CD4-positive, alpha-beta memory T cell (primary cell): ENCODE data around the gene RMDN2. TPM values are rescaled to one million over a fixed set of nuclear protein-coding genes. Genes with fewer than 3 reads are reported as not detected.

ENCODE experiments used
- CTCF ChIA-PET: fragments of 350-600 bp; sonication (Branson Sonifier 250); formaldehyde crosslinking; loops from one replicate; lab custom pipeline; 2021; ENCODE audit warnings: inconsistent platforms; ENCODE audit not compliant: partially characterized antibody; lab: Charles Lee
- POLR2A ChIA-PET: fragments of 350-600 bp; sonication (Branson Sonifier 250); formaldehyde crosslinking; loops from one replicate; lab custom pipeline; 2021; ENCODE audit not compliant: partially characterized antibody; lab: Charles Lee
- DNase-seq, 5 donors: peaks; one replicate each; pipeline versions ENCODE4 v3.0.0 to v3.0.0-alpha.2; 2020 to 2022; ENCODE audit warnings: mixed read lengths in 1 of 5
- H3K27ac ChIP-seq: one replicate; pipeline ENCODE4 v1.7.0; 2013; ENCODE audit warnings: low read depth, low read length
- H3K27me3 ChIP-seq: 2 replicates; pipeline ENCODE4 v1.7.0; 2013; ENCODE audit warnings: mild to moderate bottlenecking, low read length, moderate library complexity; ENCODE audit not compliant: insufficient read depth
- H3K36me3 ChIP-seq: 2 replicates; pipeline ENCODE4 v1.7.0; 2013; ENCODE audit warnings: mild to moderate bottlenecking, low read length, moderate library complexity; ENCODE audit not compliant: insufficient read depth
- H3K4me1 ChIP-seq: 2 replicates; pipeline ENCODE4 v1.7.0; 2013; ENCODE audit warnings: mild to moderate bottlenecking, low read length, moderate library complexity; ENCODE audit not compliant: insufficient read depth
- H3K4me3 ChIP-seq, 2 donors: one replicate each; pipeline ENCODE4 v1.7.0; 2013; ENCODE audit warnings: low read length in 2 of 2, mild to moderate bottlenecking in 1 of 2
- H3K9me3 ChIP-seq, 2 donors: one replicate each; pipeline ENCODE4 v1.7.0; 2013; ENCODE audit warnings: low read length in 2 of 2, control low read depth in 1 of 2; ENCODE audit not compliant: control insufficient read depth in 1 of 2
- H3K27ac Mint-ChIP-seq, 7 donors: one replicate each; pipeline ENCODE4 v1.8.0; 2020 to 2021; ENCODE audit warnings: mixed read lengths in 7 of 7, mild to moderate bottlenecking in 6 of 7, inconsistent platforms in 3 of 7, moderate library complexity in 3 of 7
- H3K27me3 Mint-ChIP-seq, 2 donors: one replicate each; pipeline ENCODE4 v1.8.0; 2020 to 2021; ENCODE audit warnings: mixed read lengths in 2 of 2
- H3K36me3 Mint-ChIP-seq, 2 donors: one replicate each; pipeline ENCODE4 v1.8.0; 2020 to 2021; ENCODE audit warnings: mixed read lengths in 2 of 2, inconsistent platforms in 1 of 2, mild to moderate bottlenecking in 1 of 2
- H3K4me1 Mint-ChIP-seq, 4 donors: one replicate each; pipeline ENCODE4 v1.8.0; 2020 to 2021; ENCODE audit warnings: mixed read lengths in 4 of 4, mild to moderate bottlenecking in 1 of 4
- H3K4me3 Mint-ChIP-seq, 8 donors: one replicate each; pipeline ENCODE4 v1.8.0; 2020 to 2021; ENCODE audit warnings: mixed read lengths in 8 of 8, mild to moderate bottlenecking in 7 of 8, moderate library complexity in 6 of 8, inconsistent platforms in 3 of 8
- H3K9me3 Mint-ChIP-seq, 8 donors: one replicate each; pipeline ENCODE4 v1.8.0; 2020 to 2021; ENCODE audit warnings: mixed read lengths in 8 of 8, mild to moderate bottlenecking in 5 of 8, inconsistent platforms in 3 of 8, moderate library complexity in 1 of 8
- intact Hi-C: fragments of 100-400 bp; cut with micrococcal nuclease; formaldehyde crosslinking; loops from one replicate; pipeline ENCODE4 v1.15.1; 2023
- polyA plus RNA-seq, 2 donors: library from polyadenylated mRNA; unstranded; fragments of 300-500 nt; fragmentation: Illumina TruSeq; gene quantifications; one replicate each; pipeline ENCODE4 v1.2.3, GENCODE V29; 2021
- total RNA-seq, 2 experiments: library from RNA; stranded (reverse); gene quantifications; one replicate each; pipeline ENCODE4 v1.2.3, GENCODE V29; 2021

Gene RMDN2
- total and polyA plus RNA-seq, 4 experiments from 2014 or later, result 3.1 to 4.0 (median 3.2) TPM

DNA sequence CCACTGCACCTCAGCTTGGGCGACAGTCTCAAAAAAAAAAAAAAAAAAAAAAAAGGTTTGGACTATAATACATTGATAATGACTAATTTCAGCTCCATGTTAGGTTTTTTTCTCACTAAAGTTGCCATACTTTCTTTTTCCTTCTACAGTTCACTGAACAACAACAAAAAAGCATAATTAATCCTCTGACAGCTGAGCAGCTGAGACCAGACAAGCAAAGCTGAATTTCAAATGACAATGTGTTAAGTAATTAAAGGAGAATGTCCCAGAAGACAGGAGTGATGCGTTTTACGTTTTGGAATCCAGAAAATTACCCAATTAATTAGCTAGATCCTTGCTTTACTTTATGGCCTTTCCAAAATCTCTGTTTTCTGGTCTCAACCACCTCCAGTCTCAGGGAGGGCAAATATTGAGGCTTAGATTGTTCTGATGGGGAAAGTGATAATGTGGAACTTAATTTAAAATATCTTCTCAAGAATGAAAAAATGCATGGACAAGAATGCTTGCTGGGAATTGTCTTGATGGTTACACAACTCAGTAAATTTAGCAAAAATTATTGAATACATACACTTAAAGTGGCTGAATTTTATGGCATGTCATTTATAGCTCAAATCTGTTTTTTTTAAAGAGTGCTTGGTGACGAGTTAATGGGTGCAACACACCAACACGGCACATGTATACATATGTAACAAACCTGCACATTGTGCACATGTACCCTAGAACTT lies 17.4 kb upstream of the RMDN2 start:
- H3K4me1 Mint-ChIP-seq, result no peaks in the 10 kb centered on the region
- no peak for DNase-seq
- no peak overlapping the region for H3K4me3 ChIP-seq
- intact Hi-C loops, result no loop called here
- H3K4me3 Mint-ChIP-seq, result no peak overlapping the region
- no peaks in the 10 kb centered on the region for H3K36me3 ChIP-seq
- CTCF ChIA-PET, result interaction anchor here (1.7 kb wide), 1 partner anchor 17 kb away, joined by 8 read pairs; no protein-coding TSS in a partner anchor
- no peak overlapping the region for H3K27ac ChIP-seq
- POLR2A ChIA-PET, result interaction anchor here (0.7 kb wide), 1 partner anchor 224 kb away, joined by 6 read pairs; no protein-coding TSS in a partner anchor
- no peaks in the 10 kb centered on the region for H3K27me3 ChIP-seq
- H3K4me1 ChIP-seq, result no peaks in the 10 kb centered on the region
- H3K36me3 Mint-ChIP-seq, result no peaks in the 10 kb centered on the region
- H3K27me3 Mint-ChIP-seq, result peaks cover 5 to 8% of the 10 kb centered on the region in 2 donors
- H3K27ac Mint-ChIP-seq, result no peak overlapping the region
- no peaks in the 10 kb centered on the region for H3K9me3 ChIP-seq
- H3K9me3 Mint-ChIP-seq, result no peaks in the 10 kb centered on the region

DNA sequence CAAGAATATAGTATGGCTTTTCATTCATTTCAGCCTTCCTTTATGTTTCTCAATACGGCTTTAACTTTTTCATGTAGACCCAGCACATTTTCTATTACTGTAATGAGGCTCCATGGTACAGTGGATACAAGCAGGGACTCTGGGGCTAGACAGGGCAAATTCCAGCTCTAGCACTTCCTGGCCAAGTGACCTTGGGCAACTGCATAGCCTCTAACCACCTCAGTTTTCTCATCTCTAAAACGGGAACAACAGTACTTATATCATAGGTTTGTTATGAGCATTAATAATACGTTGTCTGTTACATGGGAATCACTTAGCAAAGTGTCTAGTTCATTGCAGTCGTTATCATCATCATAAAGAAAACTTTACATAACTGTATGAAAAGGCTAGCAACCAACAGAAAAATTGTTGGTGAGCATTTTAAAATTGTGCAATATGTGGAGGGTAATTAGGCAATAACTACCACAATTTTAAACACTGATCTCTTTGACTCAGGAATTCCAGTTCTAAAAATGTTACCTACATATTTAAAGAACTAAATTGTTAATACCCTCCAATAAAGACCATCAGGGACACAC lies 13.7 kb upstream of the RMDN2 start:
- Histone ChIP-seq H3K4me1 (no peaks in the 10 kb centered on the region), H3K36me3 (no peaks in the 10 kb centered on the region), H3K27me3 (no peaks in the 10 kb centered on the region), H3K9me3 (no peaks in the 10 kb centered on the region), H3K27ac (no peak overlapping the region), H3K4me3 (no peak overlapping the region)
- no peak for DNase-seq
- Mint-ChIP-seq H3K4me3 (no peak overlapping the region), H3K4me1 (no peaks in the 10 kb centered on the region), H3K36me3 (no peaks in the 10 kb centered on the region), H3K27me3 (peaks cover 0 to 12% of the 10 kb centered on the region in 2 donors), H3K27ac (no peak overlapping the region), H3K9me3 (no peaks in the 10 kb centered on the region)
- intact Hi-C loops, result no loop called here
- ChIA-PET CTCF (no interaction called here), POLR2A (no interaction called here)

DNA sequence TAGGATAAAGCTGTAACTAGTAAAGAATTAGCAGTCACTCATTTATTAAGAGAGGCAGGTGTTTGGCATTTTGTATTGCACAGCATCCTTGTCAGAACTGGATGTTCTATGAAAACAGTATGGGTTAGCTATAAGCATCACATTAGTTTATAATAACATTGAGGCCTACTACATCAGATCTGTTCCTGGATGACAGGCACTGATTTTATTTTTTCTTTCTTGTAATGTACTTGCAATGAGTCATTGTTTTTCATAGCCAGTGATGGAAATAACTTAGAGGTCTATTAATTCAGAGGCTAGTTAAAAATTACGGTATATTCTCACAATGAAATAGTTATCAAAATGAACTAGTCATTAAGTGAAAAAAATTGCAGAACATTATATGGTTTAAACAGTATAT lies 13.0 kb upstream of the RMDN2 start:
- H3K27ac ChIP-seq, result no peak overlapping the region
- peaks cover 0 to 13% of the 10 kb centered on the region in 2 donors for H3K27me3 Mint-ChIP-seq

DNA sequence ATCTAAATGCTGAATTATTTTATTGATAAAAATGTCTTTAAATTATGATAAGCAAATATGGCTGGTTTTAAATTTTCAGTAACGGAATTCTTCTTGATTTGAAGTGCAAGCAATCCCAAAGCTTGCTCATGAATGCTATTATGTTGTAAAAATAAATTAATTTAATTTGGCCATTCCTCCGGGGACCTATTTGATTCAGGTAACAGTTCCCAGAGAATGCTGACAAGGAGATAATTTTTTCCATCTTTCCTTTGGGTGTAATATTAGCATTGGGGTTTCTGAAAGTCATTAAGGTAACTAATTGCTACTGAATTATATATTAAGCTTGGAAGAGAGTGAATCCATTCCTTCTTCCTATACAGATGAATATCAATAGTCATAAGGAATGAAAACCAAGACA lies 12.5 kb upstream of the RMDN2 start:
- Mint-ChIP-seq H3K4me3 (no peak overlapping the region), H3K4me1 (no peaks in the 10 kb centered on the region), H3K9me3 (no peaks in the 10 kb centered on the region), H3K27me3 (peaks cover 0 to 18% of the 10 kb centered on the region in 2 donors), H3K27ac (no peak overlapping the region), H3K36me3 (no peaks in the 10 kb centered on the region)
- ChIA-PET POLR2A (no interaction called here), CTCF (no interaction called here)
- DNase-seq, result no peak
- H3K27me3 ChIP-seq, result no peaks in the 10 kb centered on the region
- H3K9me3 ChIP-seq, result no peaks in the 10 kb centered on the region
- H3K4me1 ChIP-seq, result no peaks in the 10 kb centered on the region
- H3K36me3 ChIP-seq, result no peaks in the 10 kb centered on the region
- H3K4me3 ChIP-seq, result no peak overlapping the region
- no peak overlapping the region for H3K27ac ChIP-seq
- intact Hi-C loops, result no loop called here

More for the DNA sequence above, 13.0 kb upstream of the RMDN2 start:
- no peaks in the 10 kb centered on the region for H3K9me3 ChIP-seq
- H3K4me1 Mint-ChIP-seq, result no peaks in the 10 kb centered on the region
- H3K36me3 ChIP-seq, result no peaks in the 10 kb centered on the region
- H3K4me3 ChIP-seq, result no peak overlapping the region
- CTCF ChIA-PET, result no interaction called here
- H3K36me3 Mint-ChIP-seq, result no peaks in the 10 kb centered on the region
- intact Hi-C loops, result no loop called here
- no peak overlapping the region for H3K27ac Mint-ChIP-seq
- no peaks in the 10 kb centered on the region for H3K4me1 ChIP-seq
- no peak overlapping the region for H3K4me3 Mint-ChIP-seq
- DNase-seq, result no peak
- H3K27me3 ChIP-seq, result no peaks in the 10 kb centered on the region
- H3K9me3 Mint-ChIP-seq, result no peaks in the 10 kb centered on the region
- POLR2A ChIA-PET, result no interaction called here

DNA sequence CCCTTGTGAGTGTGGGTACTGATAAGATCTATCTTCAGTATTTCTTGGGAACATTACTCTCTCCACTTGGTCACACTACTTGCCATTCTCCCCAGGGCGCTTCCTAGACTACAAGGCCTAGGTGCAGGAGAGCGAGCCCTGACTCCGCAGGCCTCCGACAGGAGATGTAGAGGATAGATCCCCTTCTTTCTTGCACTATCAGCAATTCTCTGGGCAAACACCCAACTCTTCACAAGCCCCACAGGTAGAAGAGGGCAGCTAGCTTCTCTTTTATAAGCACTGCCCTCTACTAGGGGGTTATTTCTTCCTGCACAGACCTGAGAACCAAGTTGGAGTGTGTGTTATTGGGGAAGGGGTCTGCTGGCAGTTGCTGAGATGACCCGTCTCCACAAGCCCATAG lies 10.7 kb upstream of the RMDN2 start:
- Histone ChIP-seq H3K4me1 (no peaks in the 10 kb centered on the region), H3K36me3 (no peaks in the 10 kb centered on the region), H3K9me3 (no peaks in the 10 kb centered on the region), H3K27ac (no peak overlapping the region), H3K4me3 (no peak overlapping the region), H3K27me3 (no peaks in the 10 kb centered on the region)
- no peak for DNase-seq
- Mint-ChIP-seq H3K4me3 (no peak overlapping the region), H3K4me1 (no peaks in the 10 kb centered on the region), H3K9me3 (no peaks in the 10 kb centered on the region), H3K36me3 (no peaks in the 10 kb centered on the region), H3K27me3 (peaks cover 2 to 20% of the 10 kb centered on the region in 2 donors), H3K27ac (no peak overlapping the region)
- intact Hi-C loops, result no loop called here
- POLR2A ChIA-PET, result interaction anchor here (1.7 kb wide), 1 partner anchor 11 kb away, joined by 5 read pairs; the partner anchor contains the start of gene RMDN2
- CTCF ChIA-PET, result no interaction called here

DNA sequence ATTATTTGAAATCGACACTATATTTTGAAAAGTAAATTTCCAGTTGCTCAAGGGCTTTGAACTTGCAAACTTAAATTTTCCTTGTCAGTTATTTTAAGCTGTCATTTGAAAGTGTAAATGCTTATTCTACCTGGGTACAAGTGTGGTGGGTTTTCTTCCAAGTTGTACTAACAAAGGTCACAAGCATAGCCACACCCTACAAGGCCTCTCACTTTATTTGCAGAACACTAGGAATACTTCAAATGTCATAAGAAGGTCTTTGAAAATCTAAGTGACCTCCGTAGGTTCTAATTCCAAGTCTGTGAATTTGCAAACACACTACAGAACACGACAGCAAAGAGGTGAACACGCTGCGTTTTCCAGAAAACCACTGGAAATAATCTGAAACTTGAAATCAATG lies 9.3 kb upstream of the RMDN2 start:
- H3K4me3 ChIP-seq, result no peak overlapping the region
- H3K4me1 ChIP-seq, result no peaks in the 10 kb centered on the region
- no peak for DNase-seq
- no peak overlapping the region for H3K4me3 Mint-ChIP-seq
- peaks cover 6 to 22% of the 10 kb centered on the region in 2 donors for H3K27me3 Mint-ChIP-seq
- H3K27me3 ChIP-seq, result no peaks in the 10 kb centered on the region
- intact Hi-C loops, result no loop called here
- H3K36me3 Mint-ChIP-seq, result no peaks in the 10 kb centered on the region
- H3K9me3 Mint-ChIP-seq, result no peaks in the 10 kb centered on the region
- ChIA-PET CTCF (no interaction called here), POLR2A (interaction anchor here (1.7 kb wide), 1 partner anchor 9 kb away, joined by 5 read pairs; the partner anchor contains the start of gene RMDN2)
- H3K27ac Mint-ChIP-seq, result no peak overlapping the region
- H3K4me1 Mint-ChIP-seq, result no peaks in the 10 kb centered on the region
- H3K36me3 ChIP-seq, result no peaks in the 10 kb centered on the region
- H3K9me3 ChIP-seq, result no peaks in the 10 kb centered on the region
- H3K27ac ChIP-seq, result no peak overlapping the region

DNA sequence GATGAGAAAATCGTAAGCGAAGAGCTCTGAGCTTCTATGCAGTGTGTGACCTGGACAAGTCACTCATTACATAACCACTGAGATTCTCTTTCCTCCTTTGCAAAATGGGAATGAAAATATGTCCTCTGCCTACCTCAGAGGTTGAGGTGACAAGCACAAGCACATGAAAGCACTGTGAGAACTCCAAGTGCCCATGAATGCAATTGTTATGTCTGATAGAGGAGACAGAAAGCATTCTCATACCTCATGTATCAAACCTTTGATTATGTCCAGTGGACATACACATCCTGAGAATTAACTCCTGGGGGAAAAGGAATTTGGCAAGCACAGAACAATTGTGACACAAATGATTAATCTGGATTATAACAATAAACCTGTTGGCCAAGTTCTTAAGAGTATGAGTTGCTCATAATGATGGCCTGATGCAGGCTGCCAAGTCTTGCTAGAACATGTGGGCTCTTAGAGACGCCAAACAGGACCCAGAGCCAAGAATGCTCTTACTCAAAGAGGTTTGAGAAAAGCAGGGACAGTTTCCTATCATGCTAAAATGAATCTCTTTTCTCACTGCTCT lies 8.5 kb upstream of the RMDN2 start:
- Histone ChIP-seq H3K4me3 (no peak overlapping the region), H3K9me3 (no peaks in the 10 kb centered on the region), H3K27ac (no peak overlapping the region), H3K27me3 (no peaks in the 10 kb centered on the region), H3K36me3 (no peaks in the 10 kb centered on the region), H3K4me1 (no peaks in the 10 kb centered on the region)
- no peaks in the 10 kb centered on the region for H3K36me3 Mint-ChIP-seq
- H3K4me1 Mint-ChIP-seq, result no peaks in the 10 kb centered on the region
- H3K27me3 Mint-ChIP-seq, result peaks cover 7 to 22% of the 10 kb centered on the region in 2 donors
- POLR2A ChIA-PET, result no interaction called here
- no peak overlapping the region for H3K4me3 Mint-ChIP-seq
- H3K9me3 Mint-ChIP-seq, result no peaks in the 10 kb centered on the region
- H3K27ac Mint-ChIP-seq, result no peak overlapping the region
- intact Hi-C loops, result no loop called here
- CTCF ChIA-PET, result no interaction called here
- DNase-seq, result no peak
